ENCODE results near the gene PIP4K2C.

The PIP4K2C gene

DNA sequence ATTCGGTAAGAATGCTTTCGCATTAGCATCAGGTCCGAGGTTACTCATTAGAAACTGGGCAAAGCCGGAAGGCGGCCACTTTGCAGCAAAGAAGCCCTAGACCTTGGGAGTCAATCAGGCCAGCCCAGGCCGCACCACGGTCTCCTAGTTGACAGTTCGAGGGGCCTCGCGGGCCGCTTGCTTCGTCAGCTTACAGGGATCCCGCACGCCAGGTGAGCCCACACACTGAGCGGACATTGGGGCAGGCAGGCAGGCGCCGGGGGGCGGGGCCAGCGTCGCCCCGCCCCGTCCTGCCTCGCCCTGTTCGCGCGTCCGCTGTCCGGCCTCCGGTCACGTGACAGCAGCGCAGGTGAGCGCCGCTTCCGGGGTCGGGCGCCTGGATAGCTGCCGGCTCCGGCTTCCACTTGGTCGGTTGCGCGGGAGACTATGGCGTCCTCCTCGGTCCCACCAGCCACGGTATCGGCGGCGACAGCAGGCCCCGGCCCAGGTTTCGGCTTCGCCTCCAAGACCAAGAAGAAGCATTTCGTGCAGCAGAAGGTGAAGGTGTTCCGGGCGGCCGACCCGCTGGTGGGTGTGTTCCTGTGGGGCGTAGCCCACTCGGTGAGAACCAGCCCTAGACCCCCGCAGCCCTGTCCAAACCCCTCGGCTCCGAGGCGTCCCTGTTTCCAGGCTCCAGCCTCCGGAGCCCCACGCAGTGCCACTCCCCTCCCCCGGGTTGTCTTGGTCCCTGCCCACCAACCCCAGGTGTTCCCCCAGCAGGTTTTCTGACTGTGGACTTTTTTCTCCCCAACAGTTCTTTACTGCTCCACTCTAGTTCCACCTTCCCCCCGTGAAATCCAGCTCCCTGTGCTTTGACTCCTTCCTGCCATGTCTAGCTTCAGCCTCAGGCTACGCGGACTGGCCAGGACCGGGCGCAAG lies at the start of gene PIP4K2C:
TSS of gene PIP4K2C (plus strand) at position 329 of the 918 bp plus-strand sequence. CDS start at position 427, 98 bp downstream.
- Histone ChIP-seq H3K4me3 (ENCODE audit: low read depth, low read length) (peak within 1 kb of the TSS; percentile 96), H3K4me1 (ENCODE audit: control insufficient read depth, insufficient read depth, low read length) (peaks cover 12% of the 10 kb centered on the region), H3K9me3 (ENCODE audit: control insufficient read depth, insufficient read depth, low read length) (no peaks in the 10 kb centered on the region), H3K27me3 (ENCODE audit: control insufficient read depth, insufficient read depth, low read length) (peaks cover 2% of the 10 kb centered on the region; the same call in 1 of the 2 replicates), H3K27ac (ENCODE audit: low read depth, low read length) (peak within 1 kb of the TSS; percentile 88), H3K36me3 (ENCODE audit: control insufficient read depth, insufficient read depth, low read length) (peaks cover 10% of the 10 kb centered on the region), H3K9ac (ENCODE audit: low read depth, low read length) (peak within 1 kb of the TSS; percentile 72)

DNA sequence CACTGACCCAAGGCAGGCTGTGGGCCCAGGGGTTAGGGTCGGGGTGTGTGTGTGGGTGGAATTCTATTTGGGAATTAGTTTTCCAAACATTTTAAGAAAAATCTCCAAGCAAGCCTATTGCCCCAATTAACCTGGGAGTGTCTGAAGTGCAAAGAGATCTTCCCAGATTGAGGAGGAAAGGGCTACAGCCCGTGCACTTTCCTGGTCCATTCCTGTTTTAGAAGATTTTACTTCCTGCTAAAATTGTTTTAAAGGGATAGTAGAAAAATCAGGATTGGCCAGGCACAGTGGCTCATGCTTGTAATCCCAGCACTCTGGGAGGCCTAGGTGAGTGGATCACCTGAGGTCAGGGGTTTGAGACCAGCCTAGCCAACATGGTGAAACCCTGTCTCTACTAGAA lies 49.3 kb upstream of the PIP4K2C start:
- no peak overlapping the region for H3K4me3 ChIP-seq (ENCODE audit: low read depth, low read length)
- H3K27me3 ChIP-seq (ENCODE audit: control insufficient read depth, insufficient read depth, low read length) = no peaks in the 10 kb centered on the region
- H3K9ac ChIP-seq (ENCODE audit: low read depth, low read length) = no peak overlapping the region
- H3K4me1 ChIP-seq (ENCODE audit: control insufficient read depth, insufficient read depth, low read length) = peaks cover 5% of the 10 kb centered on the region
- H3K36me3 ChIP-seq (ENCODE audit: control insufficient read depth, insufficient read depth, low read length) = peaks cover 40% of the 10 kb centered on the region
- H3K9me3 ChIP-seq (ENCODE audit: control insufficient read depth, insufficient read depth, low read length) = no peaks in the 10 kb centered on the region
- H3K27ac ChIP-seq (ENCODE audit: low read depth, low read length) = no peak overlapping the region

DNA sequence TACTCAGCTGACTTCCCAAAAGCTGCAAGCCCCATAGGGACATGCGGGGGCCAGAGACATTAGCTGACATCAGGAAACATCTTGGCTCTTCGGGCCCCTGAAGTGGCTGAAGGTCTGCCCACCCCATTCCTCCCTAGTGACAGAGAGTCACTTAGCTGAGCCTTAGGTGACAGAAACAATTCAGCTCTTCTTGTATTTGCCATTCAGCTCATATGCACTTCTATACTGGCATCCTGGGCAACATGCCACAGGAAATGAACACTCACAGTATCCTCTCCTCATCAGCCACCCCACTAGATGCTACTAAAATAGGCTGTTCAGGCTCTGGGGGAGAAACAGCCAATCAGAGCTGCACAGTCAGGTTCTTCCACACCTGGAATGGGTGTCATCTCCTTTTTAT lies 47.4 kb upstream of the PIP4K2C start:
- Histone ChIP-seq H3K27me3 (ENCODE audit: control insufficient read depth, insufficient read depth, low read length) (peaks cover 5% of the 10 kb centered on the region; the same call in 1 of the 2 replicates), H3K4me3 (ENCODE audit: low read depth, low read length) (no peak overlapping the region), H3K9me3 (ENCODE audit: control insufficient read depth, insufficient read depth, low read length) (no peaks in the 10 kb centered on the region), H3K9ac (ENCODE audit: low read depth, low read length) (no peak overlapping the region), H3K27ac (ENCODE audit: low read depth, low read length) (no peak overlapping the region), H3K4me1 (ENCODE audit: control insufficient read depth, insufficient read depth, low read length) (peaks cover 8% of the 10 kb centered on the region), H3K36me3 (ENCODE audit: control insufficient read depth, insufficient read depth, low read length) (peaks cover 29% of the 10 kb centered on the region)

DNA sequence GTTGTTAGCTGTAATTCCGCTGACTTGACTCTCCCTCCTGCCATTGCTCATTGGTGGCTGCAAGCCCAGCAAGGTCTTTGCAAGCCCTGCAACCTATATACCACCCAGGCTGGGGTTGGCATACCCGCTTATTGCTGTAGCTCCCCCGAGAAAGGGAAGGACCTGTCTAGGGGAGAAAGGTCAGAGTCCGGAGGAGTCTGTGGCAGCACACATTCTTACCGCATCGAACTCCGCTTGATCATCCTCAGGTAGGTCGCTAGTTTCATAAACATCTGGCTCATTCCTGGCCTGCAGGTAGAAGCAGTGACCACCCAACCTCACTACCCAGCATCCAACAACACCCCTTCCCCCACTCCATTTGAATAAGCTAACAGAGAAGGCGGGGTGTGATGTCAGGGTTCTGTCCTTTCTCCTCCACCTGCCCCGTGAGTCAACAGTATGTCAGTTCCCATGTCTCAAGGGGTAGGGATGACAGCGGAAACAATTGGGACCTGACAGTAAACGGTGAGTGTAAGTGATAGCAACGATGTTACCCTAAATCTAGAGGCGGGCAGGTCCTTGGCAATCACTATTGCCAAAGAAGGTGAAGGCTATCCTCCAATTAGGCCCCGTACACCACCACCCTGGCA lies 45.1 kb upstream of the PIP4K2C start:
- Histone ChIP-seq H3K4me1 (ENCODE audit: control insufficient read depth, insufficient read depth, low read length) (peaks cover 15% of the 10 kb centered on the region), H3K9ac (ENCODE audit: low read depth, low read length) (0 out of 2 replicates have a peak overlapping the region, but pooled peaks have one; percentile 71), H3K27ac (ENCODE audit: low read depth, low read length) (no peak overlapping the region), H3K27me3 (ENCODE audit: control insufficient read depth, insufficient read depth, low read length) (peaks cover 13% of the 10 kb centered on the region; the same call in 1 of the 2 replicates), H3K4me3 (ENCODE audit: low read depth, low read length) (peak overlapping the region; percentile 80), H3K9me3 (ENCODE audit: control insufficient read depth, insufficient read depth, low read length) (no peaks in the 10 kb centered on the region), H3K36me3 (ENCODE audit: control insufficient read depth, insufficient read depth, low read length) (peaks cover 12% of the 10 kb centered on the region)

DNA sequence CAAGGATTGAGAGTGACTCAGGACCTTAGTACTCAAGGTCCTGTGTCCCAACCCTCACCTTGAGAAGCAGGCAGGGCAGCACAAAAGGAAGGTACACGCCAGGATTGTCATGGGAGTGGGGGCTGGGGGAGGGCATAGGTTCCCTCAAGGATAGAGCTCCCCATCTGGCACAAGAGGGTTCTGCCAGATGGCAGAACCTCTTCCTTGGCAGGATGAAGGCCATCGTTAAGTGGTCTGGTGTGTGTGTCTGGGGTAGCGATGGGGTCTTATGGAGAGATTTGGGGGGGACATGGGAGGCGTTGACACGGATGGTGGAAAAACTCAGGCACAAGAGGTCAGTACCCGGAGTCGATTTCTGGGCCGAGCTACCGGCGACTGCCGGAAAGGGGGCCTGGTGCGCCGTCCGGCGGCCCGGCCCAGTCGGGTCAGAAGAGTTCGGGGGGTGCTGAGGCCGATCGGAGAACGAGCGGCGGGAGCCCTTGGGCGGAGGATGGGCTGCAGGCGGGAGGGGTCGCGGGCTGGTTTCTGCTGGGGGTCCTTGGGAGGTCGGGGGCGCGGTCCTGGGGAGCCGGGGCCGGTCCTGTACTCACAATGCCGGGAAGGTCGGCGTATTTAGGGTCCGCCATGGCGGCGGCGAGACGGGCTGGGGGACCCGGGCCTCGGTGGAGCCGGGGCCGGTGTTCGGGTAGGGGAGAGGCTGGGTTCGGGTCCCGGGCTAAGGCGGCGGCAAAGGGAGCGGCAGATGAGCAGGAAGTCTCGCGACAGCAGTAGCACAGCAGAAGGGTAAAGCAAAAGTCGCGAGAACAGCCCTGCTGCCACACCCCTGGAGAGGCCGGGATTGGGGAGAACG lies 44.3 kb upstream of the PIP4K2C start, which contains the start of gene DCTN2:
TSS of gene DCTN2 (minus strand) at position 755 of the 850 bp plus-strand sequence. CDS start at position 626, 129 bp downstream.
- no peaks in the 10 kb centered on the region for H3K9me3 ChIP-seq (ENCODE audit: control insufficient read depth, insufficient read depth, low read length)
- peaks cover 22% of the 10 kb centered on the region for H3K4me1 ChIP-seq (ENCODE audit: control insufficient read depth, insufficient read depth, low read length)
- peaks cover 13% of the 10 kb centered on the region; the same call in 1 of the 2 replicates for H3K27me3 ChIP-seq (ENCODE audit: control insufficient read depth, insufficient read depth, low read length)
- H3K27ac ChIP-seq (ENCODE audit: low read depth, low read length) = peak within 1 kb of the TSS; percentile 39
- H3K36me3 ChIP-seq (ENCODE audit: control insufficient read depth, insufficient read depth, low read length) = peaks cover 5% of the 10 kb centered on the region
- peak within 1 kb of the TSS; percentile 80 for H3K4me3 ChIP-seq (ENCODE audit: low read depth, low read length)
- peak within 1 kb of the TSS; percentile 71; the same call in 1 of the 2 replicates for H3K9ac ChIP-seq (ENCODE audit: low read depth, low read length)

DNA sequence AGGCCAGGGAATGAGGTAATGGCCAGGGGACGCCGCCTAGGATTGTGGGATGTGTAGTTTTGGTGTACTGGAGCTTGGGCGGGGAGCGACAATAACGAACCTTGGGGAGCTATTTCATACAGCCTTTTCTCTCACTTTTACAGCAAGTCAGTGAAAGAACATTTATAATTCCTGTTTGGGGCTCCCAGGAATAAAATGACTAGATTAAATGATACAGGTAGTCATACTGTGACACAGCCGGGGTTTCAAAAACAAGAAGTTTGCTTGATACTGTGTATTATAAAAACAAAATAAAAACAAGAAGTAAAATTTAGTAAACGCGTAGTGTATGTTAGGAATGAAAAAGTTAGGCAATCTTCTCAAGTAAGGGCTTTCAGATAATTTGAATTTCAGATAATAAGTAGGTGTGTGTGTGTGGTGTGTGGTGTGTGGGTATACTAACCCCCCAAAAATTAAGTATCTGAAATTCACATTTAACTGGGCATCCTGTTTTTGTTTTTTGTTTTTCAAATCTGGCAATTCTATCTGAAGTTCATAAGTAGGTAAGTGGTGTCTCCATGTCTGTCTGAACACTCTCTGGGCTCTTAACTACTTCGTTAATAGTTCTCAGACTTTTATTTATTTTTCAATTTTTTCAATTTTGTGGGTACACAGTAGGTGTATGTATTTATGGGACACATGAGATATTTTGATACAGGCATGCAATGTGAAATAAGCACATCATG lies 43.5 kb upstream of the PIP4K2C start:
- Histone ChIP-seq H3K4me3 (ENCODE audit: low read depth, low read length) (peak overlapping the region; percentile 80; the same call in 1 of the 2 replicates), H3K4me1 (ENCODE audit: control insufficient read depth, insufficient read depth, low read length) (peaks cover 23% of the 10 kb centered on the region), H3K27ac (ENCODE audit: low read depth, low read length) (no peak overlapping the region), H3K9ac (ENCODE audit: low read depth, low read length) (no peak overlapping the region), H3K9me3 (ENCODE audit: control insufficient read depth, insufficient read depth, low read length) (no peaks in the 10 kb centered on the region), H3K36me3 (ENCODE audit: control insufficient read depth, insufficient read depth, low read length) (0 out of 2 replicates have a peak, but pooled peaks cover 3% of the 10 kb centered on the region), H3K27me3 (ENCODE audit: control insufficient read depth, insufficient read depth, low read length) (peaks cover 13% of the 10 kb centered on the region; the same call in 1 of the 2 replicates)

DNA sequence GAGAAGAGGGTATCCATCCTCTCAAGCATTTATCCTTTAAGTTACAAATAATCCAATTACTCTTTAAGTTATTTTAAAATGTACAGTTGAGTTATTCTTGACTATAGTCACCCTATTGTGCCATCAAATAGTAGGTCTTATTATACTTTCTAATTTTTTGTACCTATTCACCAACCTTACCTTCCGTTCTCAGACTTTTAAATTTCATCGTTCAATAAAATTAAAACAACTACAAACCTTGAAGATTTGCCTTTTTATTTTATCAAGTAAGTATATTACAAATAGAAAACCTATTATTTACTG lies 43.0 kb upstream of the PIP4K2C start:
- Histone ChIP-seq H3K4me3 (ENCODE audit: low read depth, low read length) (no peak overlapping the region), H3K36me3 (ENCODE audit: control insufficient read depth, insufficient read depth, low read length) (peaks cover 3% of the 10 kb centered on the region; the same call in 1 of the 2 replicates), H3K27ac (ENCODE audit: low read depth, low read length) (no peak overlapping the region), H3K27me3 (ENCODE audit: control insufficient read depth, insufficient read depth, low read length) (peaks cover 13% of the 10 kb centered on the region; the same call in 1 of the 2 replicates), H3K4me1 (ENCODE audit: control insufficient read depth, insufficient read depth, low read length) (peaks cover 23% of the 10 kb centered on the region), H3K9ac (ENCODE audit: low read depth, low read length) (no peak overlapping the region), H3K9me3 (ENCODE audit: control insufficient read depth, insufficient read depth, low read length) (no peaks in the 10 kb centered on the region)

DNA sequence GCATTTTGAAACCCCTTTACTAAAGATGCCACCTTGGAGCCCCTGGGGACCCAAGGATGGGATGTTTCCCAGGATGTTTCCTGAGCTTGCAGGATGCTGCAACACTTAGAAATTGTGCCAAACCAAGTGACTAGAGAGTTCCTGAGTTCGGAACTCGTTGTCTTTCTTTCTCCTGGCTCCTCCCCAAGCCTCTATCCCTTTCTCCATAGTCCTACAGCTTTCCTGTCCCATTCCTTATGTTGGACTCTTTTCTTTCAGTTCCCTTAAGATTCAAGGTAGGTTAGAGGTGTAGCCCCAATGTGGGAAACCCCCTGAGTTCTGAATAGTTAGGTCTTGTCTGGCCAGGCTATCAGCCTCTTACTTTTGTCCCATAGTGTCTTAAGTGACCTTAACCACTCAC lies 42.5 kb upstream of the PIP4K2C start:
- Histone ChIP-seq H3K36me3 (ENCODE audit: control insufficient read depth, insufficient read depth, low read length) (peaks cover 3% of the 10 kb centered on the region; the same call in 1 of the 2 replicates), H3K9ac (ENCODE audit: low read depth, low read length) (no peak overlapping the region), H3K4me1 (ENCODE audit: control insufficient read depth, insufficient read depth, low read length) (peaks cover 23% of the 10 kb centered on the region), H3K4me3 (ENCODE audit: low read depth, low read length) (no peak overlapping the region), H3K27me3 (ENCODE audit: control insufficient read depth, insufficient read depth, low read length) (peaks cover 13% of the 10 kb centered on the region; the same call in 1 of the 2 replicates), H3K9me3 (ENCODE audit: control insufficient read depth, insufficient read depth, low read length) (no peaks in the 10 kb centered on the region), H3K27ac (ENCODE audit: low read depth, low read length) (no peak overlapping the region)

DNA sequence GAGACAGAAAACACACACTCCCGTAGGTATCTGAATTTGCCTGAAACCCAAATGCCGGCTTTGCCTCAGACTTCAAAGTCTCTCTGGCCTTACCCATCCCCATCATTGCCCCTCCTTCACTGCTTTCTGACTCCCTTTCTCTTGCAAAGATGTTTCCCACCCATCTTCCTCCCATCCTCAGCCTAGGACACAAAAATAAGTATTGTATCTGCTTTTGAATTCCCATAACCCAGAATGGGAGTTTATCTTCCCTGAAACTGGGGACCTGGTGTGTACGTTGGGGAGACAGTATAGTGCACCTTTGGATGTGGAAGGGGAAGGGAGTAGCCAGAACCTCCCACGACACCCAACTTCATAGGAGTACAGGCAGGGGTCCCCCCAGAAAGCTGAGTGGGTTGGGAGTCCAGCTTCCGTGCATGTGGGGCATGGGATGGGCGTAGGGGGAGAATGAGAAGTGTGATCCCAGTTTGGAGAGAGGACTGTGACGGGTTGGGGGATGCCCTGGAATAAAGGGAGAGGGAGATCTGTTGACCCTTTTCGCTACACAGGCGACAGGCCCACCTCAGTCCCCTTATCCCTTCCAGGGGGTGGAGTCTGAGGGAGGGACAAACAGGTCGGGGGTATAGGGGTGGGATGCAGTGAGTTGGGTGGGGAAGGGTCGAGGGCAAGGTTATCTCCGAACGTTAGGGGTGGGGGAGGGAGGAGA lies 41.6 kb upstream of the PIP4K2C start:
- H3K27me3 ChIP-seq (ENCODE audit: control insufficient read depth, insufficient read depth, low read length) = peaks cover 13% of the 10 kb centered on the region; the same call in 1 of the 2 replicates
- no peaks in the 10 kb centered on the region for H3K9me3 ChIP-seq (ENCODE audit: control insufficient read depth, insufficient read depth, low read length)
- peak overlapping the region; percentile 95 for H3K4me3 ChIP-seq (ENCODE audit: low read depth, low read length)
- H3K4me1 ChIP-seq (ENCODE audit: control insufficient read depth, insufficient read depth, low read length) = peaks cover 23% of the 10 kb centered on the region
- no peak overlapping the region for H3K9ac ChIP-seq (ENCODE audit: low read depth, low read length)
- H3K27ac ChIP-seq (ENCODE audit: low read depth, low read length) = no peak overlapping the region
- peaks cover 3% of the 10 kb centered on the region; the same call in 1 of the 2 replicates for H3K36me3 ChIP-seq (ENCODE audit: control insufficient read depth, insufficient read depth, low read length)
